ENCODE data around the gene STK38L.

DNA sequence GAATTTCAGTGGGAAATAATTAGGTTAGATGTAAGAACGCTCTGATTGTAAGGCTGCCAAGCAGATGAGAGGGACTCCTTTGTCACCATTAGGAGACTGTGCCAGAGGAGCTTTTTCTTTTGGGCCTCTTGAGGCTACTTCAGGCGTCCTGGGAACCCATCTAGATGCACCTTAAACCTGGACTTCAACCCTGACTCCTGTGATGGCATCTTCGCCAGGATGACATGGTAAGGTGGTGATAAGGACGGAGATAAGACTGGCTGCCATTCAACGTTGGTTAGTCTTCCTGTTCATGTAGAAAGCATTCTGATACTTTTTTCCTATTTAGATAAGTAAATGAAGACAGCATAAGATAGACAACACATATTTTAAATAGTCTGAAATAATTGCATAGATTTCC is 36.3 kb downstream of the STK38L start:
- TF ChIP-seq, protein P1, sequence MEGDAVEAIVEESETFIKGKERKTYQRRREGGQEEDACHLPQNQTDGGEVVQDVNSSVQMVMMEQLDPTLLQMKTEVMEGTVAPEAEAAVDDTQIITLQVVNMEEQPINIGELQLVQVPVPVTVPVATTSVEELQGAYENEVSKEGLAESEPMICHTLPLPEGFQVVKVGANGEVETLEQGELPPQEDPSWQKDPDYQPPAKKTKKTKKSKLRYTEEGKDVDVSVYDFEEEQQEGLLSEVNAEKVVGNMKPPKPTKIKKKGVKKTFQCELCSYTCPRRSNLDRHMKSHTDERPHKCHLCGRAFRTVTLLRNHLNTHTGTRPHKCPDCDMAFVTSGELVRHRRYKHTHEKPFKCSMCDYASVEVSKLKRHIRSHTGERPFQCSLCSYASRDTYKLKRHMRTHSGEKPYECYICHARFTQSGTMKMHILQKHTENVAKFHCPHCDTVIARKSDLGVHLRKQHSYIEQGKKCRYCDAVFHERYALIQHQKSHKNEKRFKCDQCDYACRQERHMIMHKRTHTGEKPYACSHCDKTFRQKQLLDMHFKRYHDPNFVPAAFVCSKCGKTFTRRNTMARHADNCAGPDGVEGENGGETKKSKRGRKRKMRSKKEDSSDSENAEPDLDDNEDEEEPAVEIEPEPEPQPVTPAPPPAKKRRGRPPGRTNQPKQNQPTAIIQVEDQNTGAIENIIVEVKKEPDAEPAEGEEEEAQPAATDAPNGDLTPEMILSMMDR (conservative IDR thresholded peaks at IDR 0.05 in 1 of 2, IDR thresholded peaks at IDR 0.05 in 1 of 2; ENCODE audit: low read depth in 1 of 2, low read length in 2 of 2), result no peak
- TF ChIP-seq EZH2 (IDR thresholded peaks at IDR 0.05; ENCODE audit: low read length, missing control alignments), result no peak

All from fibroblast of lung (primary cell).